CD4-positive, alpha-beta T cell treated with Interleukin-1 beta for 1 hour (primary cell): ENCODE measurements around the gene PPP2R2C.

Experiments
- DNase-seq, 2 donors: peaks; one replicate each; pipeline ENCODE4 v3.0.0-alpha.2; 2020 to 2022

The PPP2R2C gene

DNA sequence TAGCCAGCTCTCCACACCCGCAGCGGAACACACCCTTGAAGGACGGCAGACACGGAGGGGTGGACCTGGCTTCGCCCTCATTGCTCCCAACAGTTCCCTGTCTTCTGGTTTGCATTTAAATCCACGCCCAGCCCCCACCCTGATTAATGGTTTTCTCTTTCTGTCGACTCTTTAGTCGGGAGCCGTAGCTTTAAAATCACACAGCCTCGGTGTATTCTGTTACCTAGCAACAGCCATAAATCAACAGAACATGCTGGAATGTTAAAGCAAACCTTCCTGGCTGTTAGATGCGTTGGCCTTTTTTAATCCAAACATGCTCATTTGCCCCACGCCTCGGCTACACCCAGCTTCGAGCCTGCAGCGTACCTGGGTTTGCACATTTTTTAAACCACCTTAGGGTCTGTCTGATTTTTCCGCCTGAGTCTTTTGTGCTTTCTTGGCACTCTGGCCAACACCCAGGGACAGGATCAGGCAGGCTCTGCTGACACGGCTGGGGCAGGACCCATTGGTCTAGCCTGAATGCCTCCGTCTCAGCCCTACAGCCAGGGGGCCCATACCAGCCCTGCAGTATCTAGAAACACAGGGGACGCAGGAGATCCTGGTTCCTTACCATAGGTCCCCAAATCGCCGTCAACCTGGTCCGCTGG, 21.4 kb upstream of the PPP2R2C start:
- no peak for DNase-seq

DNA sequence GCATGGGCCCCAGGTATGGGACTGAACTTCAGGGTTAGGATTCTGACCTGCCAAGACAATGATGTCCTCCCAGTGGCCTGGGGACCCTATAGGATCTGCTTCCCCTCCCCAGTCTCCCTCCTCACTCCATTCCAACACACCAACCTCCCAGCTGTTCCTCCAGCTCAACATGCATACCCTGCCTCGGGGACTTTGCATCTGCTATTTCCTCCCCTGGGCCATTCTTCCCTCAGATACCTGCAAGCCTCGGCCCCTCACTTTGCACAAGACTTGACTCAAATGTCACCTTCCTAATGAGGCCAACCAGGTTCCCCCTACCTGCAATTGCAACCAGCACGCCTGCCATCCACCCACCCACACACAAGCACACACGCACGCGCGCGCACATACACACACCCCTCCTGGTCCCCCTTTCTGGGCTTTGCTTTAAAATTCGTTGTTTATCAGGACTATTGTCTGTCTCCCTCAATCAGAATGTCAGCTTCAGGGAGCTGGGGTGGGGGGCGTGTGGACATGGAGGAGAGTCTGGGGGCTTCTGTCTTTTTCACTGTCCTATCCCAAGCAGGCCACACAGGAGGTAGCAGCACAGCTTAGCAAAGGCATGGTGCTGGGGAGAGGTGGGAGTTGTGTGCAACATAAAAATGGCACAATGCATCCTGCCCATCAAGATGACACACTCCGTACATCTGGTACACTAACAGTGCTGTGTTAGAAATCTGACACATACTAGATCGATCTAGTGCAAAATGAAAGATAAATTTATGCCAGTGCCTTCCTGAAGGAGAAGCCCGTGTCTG, 20.6 kb upstream of the PPP2R2C start:
- DNase-seq: no peak

- DNase-seq: no peak
These were observed 19.7 kb upstream of the PPP2R2C start for GRCh38 chr4:6492027-6492590.

GRCh38 chr4:6491235-6491634, 18.8 kb upstream of the PPP2R2C start:
- no peak for DNase-seq

DNA sequence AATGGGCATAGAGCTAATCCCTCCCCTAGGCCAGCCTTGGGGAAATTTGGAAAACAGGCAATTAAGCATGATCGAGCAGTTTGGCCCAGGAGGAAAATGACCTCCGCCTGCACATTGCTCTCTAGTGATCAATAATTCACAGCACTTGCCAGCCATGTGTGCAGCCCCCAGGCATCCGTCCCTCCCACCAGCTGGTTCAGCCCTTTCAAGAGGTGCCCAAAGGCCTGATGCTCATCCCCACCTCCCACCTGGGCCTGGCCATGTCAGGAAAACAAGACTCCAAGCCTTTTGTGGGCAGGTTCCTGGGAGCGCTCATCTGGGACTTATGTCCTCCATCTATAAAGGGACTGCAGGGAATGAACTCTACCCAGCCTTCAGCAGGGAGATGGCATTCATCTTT, 17.5 kb upstream of the PPP2R2C start:
- no peak for DNase-seq

DNA sequence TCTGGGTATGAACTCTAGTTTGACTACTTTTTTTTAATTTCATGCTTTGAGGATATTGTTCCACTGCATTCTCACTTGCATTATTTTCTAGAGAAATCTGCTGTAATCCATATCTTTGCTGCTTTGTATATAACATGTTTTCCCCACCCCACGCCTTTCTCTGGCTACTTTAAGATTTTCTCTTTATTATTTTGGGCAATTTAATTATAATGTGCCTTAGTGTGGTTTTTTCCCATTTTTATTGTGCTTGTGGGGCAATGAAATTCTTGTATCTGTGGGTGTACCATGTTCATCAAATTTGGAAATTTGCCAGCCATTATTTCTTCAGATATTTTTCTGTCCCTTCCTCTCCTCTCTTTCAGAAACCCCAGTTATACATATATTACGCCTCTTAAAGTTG, 15.1 kb upstream of the PPP2R2C start:
- DNase-seq: no peak

DNA sequence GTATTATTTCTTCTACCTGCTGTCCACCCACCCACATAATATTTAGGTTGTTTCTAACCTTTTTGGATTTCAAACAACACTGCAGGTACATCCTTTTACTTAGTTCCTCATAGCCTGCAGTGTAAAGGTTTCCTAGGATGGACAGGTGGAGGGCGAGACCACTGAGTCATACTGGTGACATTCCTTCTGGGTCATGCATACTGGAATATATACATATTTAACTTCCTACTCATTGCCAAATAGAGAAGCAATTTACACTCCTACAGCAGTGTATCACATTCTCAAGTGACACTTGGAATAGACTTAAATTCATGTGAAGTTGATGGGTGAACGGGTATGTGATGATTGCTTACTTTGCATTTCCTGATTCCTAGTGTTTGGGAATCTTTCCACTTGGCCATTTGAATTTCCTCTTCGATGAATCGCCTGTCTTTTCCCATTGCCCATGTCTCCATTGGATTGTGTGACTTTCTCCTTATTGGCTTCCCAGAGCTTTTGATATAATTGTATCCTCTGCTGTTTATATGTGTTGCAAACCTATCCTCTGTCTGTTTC, 8.2 kb upstream of the PPP2R2C start:
- no peak for DNase-seq

GRCh38 chr4:6478546-6479220, 6.3 kb upstream of the PPP2R2C start:
- DNase-seq: no peak

DNA sequence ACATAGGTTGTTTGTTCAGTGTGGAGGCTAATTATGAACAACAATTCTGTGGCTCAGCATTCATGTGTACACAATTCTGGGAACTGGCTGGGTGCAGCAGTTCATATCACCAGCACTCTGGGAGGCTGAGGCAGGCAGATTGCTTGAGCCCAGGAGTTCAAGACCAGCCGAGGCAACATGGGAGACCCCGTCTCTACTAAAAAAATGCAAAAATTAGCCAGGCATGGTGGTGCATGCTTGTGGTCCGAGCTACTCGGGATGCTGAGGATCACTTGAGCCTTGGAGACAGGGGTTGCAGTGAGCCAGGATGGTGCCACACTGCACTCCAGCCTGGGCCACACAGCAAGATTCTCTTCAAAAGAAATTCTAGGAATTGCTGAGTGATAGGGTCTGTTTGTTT, 4.5 kb upstream of the PPP2R2C start:
- DNase-seq: no peak

GRCh38 chr4:6475492-6476020, 3.1 kb upstream of the PPP2R2C start:
- DNase-seq: no peak

- no peak for DNase-seq
These were observed 2.5 kb upstream of the PPP2R2C start for GRCh38 chr4:6474705-6475457.

DNA sequence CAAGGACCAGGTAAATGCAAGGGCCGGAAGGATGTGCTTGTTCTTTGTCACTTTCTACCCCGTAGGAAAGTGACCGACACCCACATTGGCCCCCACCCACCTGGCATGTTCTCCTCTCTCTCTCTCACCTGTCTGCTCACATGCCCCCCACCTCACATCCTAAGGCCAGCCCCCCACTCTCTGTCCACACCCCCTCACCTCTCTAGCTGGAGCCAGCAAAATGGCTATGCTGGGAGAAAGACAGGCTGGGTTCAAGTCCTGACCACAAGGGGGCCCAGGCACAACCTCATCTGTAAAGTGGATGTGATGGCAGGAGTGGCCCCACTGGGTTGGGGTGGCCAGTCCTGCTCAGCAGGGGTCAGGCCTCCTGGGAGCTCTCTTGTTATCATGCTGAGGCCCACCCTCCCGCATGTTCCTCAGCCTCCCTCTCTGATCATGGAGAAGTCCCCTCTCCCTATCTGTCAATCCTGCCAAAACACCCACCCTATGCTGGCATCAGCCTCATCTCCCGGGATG, 1.7 kb upstream of the PPP2R2C start:
- no peak for DNase-seq

GRCh38 chr4:6473264-6474052, 1.0 kb upstream of the PPP2R2C start:
- DNase-seq: no peak

DNA sequence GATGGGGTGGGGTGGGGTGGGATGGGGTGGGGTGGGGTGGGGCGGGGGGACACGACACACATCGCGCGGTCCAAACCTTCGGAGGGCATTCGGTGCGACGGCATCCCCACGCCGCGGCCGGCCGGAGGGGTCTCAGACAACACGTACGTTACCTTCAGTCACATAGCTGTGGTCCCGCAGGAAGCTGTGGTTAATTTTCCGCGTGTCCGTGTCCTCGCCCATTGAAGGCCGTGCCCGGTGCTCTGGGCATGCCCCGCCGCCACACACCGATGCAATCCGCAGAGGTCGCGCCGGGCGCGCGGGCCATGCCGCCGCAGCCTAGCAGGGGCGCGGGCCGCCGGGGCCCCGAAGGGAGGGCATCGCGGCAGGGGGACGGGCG, 417 bp downstream of the PPP2R2C start:
- no peak for DNase-seq

- DNase-seq: no peak
These were observed 957 bp downstream of the PPP2R2C start for GRCh38 chr4:6471307-6472007.

GRCh38 chr4:6470502-6471306, 1.7 kb downstream of the PPP2R2C start:
- DNase-seq: no peak

DNA sequence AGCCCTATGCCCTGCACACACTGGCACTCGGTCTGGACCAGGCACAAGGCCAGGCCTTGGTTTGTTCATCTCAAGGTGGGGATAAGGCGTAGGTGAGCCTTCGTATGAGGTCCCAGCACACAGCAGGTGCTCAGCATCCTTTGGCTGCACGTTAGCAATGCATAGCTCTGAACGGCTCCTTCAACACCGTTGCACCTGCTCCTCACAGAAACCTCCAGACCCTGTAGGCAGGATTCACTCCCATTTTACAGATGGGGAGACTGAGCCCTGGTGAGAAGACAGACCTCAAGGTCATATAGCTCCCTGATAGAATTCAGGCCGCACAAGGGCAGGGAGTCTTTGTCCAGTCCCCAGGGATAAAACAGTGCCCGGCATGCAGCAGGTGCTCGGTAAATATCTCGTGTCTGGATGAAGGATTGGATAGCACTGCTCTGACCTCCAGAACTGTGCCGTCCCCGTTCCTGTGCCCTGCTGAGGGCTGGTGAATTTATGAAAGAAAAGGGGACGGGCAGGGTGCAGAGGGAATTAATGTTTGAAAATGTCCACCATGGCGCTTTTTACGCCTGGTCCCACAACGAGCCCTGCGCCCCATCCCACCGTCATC, 2.4 kb downstream of the PPP2R2C start:
- no peak for DNase-seq

DNA sequence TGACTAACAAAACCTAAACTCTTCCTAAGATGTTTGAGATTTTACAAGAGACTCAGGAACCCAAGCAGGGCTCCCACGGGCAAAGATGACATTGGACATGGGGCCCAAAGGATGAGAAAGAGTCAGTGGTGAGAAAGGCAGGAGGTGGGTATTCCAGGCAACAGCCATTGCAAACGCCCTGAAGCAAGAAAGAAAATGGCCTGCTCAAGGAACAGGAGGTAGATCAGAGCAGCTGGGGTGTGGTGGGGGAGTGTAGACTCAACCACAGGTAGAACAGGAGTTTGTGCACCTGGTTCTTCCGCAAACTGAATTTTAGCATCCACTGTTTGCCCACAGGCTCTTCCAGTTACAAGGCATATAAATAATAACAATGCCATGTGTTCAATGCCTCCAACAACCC, 3.3 kb downstream of the PPP2R2C start:
- DNase-seq: no peak

DNA sequence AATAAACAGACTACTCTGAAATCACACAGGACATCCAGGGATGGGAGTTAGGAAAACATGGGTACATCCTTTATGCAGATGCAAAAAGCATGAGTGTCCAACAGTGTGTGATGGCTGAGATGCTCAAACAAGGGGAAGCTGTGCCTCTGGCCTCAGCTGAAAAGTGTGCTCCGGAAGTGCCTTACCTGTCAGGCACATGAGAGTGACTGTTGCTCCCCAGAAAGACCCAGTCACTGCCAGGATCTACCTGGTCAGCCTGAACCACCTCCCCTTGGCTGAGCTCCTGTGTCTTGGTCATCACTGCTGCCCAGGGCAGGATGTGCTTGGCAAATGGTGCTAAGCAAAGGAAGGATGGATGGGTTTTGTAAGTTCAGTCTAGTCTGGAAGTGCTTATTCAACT, 4.0 kb downstream of the PPP2R2C start:
- no peak for DNase-seq
